Nasal cavity respiratory epithelium epithelial cell of viscerocranial mucosa (primary cell): ENCODE data around the gene HIF3A. TPM values are rescaled to one million over a fixed set of nuclear protein-coding genes. Genes with fewer than 3 reads are reported as not detected.

Source experiments
- total RNA-seq: library from RNA; depleted of rRNA; stranded (reverse); fragments of >200 nt; gene quantifications from 2 replicates; pipeline ENCODE4 v1.2.3, GENCODE V29; 2014

Gene HIF3A
- total RNA-seq = 0.71 TPM in 1 of 2 replicates, not detected in the other

DNA sequence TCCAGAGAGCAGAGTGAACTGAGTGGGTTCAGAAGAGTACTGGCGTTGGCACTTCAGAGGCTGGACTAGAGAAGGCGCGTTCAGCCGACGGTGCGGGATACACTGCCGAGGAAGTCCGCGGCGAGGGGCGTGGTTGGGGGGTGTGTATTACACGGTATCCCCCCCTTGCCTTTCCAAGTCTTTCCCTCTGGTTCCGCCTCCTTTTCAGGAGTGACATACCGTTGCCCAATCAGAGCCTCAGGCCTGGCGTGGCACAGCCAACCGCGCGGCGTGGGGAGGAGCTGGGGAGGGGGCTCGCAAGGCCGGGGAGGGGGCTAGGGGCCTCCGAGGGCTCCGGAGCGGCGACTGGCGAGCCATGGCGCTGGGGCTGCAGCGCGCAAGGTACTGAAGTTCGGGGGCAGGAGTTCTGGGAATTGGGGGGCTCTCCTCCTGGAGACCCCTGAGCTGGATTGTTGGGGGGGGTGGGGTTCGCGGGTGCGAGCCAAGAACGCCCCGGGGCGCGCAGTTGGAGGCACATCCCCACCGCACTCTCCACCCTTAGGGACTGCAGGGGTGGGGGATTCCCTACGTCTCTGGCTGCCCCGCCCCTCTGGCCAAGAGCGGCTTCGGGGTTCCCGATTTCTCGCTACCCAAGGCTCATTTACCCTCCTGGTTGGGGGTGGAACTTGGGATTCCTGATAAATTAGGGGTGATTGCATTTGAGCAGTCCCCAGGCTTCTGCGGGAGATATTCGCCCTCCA, at the start of gene HIF3A:
Gene HIF3A (plus strand): TSS at position 321 of the 740 bp plus-strand sequence. CDS start 35 bp downstream, at position 356.

DNA sequence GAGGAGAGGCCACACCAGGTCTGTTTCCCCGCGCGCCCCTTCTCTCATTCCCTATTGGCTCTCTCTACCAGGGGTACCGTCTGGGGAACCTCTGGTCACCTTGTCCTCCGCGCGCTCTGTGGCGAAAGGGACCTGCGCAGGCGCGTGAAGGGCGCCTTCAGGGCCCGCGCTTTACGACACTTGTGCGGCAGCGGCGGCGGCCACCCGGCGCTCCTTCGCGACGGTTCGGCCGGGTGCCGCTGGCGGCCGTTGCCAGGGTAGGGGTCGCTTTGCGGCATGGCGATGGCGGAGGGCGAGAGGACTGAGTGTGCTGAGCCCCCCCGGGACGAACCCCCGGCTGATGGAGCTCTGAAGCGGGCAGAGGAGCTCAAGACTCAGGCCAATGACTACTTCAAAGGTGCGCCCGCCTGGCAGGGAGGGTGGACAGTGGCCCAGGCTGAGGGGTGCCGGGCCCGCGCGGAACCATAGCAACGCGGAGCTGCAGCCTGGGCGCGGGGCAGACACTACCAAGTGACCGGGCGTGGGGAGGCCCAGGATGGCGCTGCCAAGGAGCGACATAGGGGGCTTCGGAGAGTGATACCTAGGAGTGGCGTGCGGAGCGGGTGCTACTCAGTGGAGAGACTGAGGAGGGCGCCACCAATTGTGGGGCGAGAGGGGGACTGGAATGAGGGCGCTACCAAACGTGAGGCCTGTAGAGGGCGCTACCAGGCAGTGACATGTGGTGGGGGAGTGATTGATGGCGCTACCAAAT, 50.2 kb downstream of the HIF3A start, which contains the start of gene PPP5C:
Gene PPP5C (plus strand): TSS at position 267 of the 751 bp plus-strand sequence. CDS start 10 bp downstream, at position 277.

Other genes starting within 250 kb of the HIF3A start
- gene IGFL3, start 172.4 kb upstream of the HIF3A start, total RNA-seq = not detected in 2 replicates
- 2.4 TPM in 1 of 2 replicates, not detected in the other for gene IGFL2, start 148.8 kb upstream of the HIF3A start, total RNA-seq
- under 0.01 TPM in 1 of 2 replicates, not detected in the other for gene IGFL1, start 67.3 kb upstream of the HIF3A start, total RNA-seq
- gene PPP5C, start 50.0 kb downstream of the HIF3A start, total RNA-seq = 35.2 and 52.1 TPM in 2 replicates
- gene CCDC8, start 116.5 kb downstream of the HIF3A start, total RNA-seq = 15.0 and 16.1 TPM in 2 replicates
- gene PNMA8C, start 131.9 kb downstream of the HIF3A start, total RNA-seq = not detected in 2 replicates
- gene PNMA8A, start 174.5 kb downstream of the HIF3A start, total RNA-seq = 4.7 and 5.8 TPM in 2 replicates
- under 0.01 and 0.07 TPM in 2 replicates for gene PNMA8B, start 198.8 kb downstream of the HIF3A start, total RNA-seq